K562 (cell line): ENCODE data around the gene SERPINA9. TPM values are rescaled to one million over a fixed set of nuclear protein-coding genes. Genes with fewer than 3 reads are reported as not detected.

Source experiments
- ATAC-seq: fragments of 200-7000 bp; cut with Tn5 transposase; 3 replicates; pipeline ENCODE4 v1.9.1; 2020; ENCODE audit warnings: moderate library complexity
- BruUV-seq: library from RNA; stranded (reverse); fragments of 400-500 nt; replicated peaks from 2 replicates; lab custom pipeline; 2021; lab: Mats Ljungman, UMichigan
- CTCF ChIA-PET: fragments of 300-600 bp; formaldehyde crosslinking; extraction: SDS; loops from one replicate; lab custom pipeline; 2021; ENCODE audit warnings: low intra/inter-chr PET ratio; lab: Yijun Ruan, JAX
- POLR2A ChIA-PET: fragments of 300-600, 350-650 bp; sonication (Branson Sonifier 250); formaldehyde crosslinking; extraction: SDS; loops from one replicate; lab custom pipeline; 2021; ENCODE audit warnings: antibody characterized with exemption, inconsistent platforms; lab: Yijun Ruan, JAX
- DNase-seq, 4 experiments: peaks; one replicate each; pipeline versions ENCODE4 v3.0.0 to v3.0.0-alpha.2; 2011 to 2018; ENCODE audit warnings: low spot score in 3 of 4, mixed read lengths in 3 of 4; ENCODE audit errors: extremely low read depth in 1 of 4
- FAIRE-seq: peaks from 2 replicates; lab custom pipeline; 2011; peaks lifted over from hg19 to GRCh38; lab: Jason Lieb, UNC
- H2AFZ ChIP-seq: 2 replicates; pipeline ENCODE4 v1.6.0; 2011; ENCODE audit warnings: low read depth, low read length, control low read depth, inconsistent platforms
- H3K27ac ChIP-seq: fragments of 200-600 bp; 3 replicates; pipeline ENCODE4 v1.8.0; 2011; ENCODE audit warnings: low read depth, mild to moderate bottlenecking, control low read depth, inconsistent platforms, low read length, moderate library complexity, mixed read lengths; ENCODE audit errors: extremely low read depth
- H3K27me3 ChIP-seq, 2 experiments: fragments of 300-600 bp in 1 of 2; 2 replicates in 1 of 2; 3 replicates in 1 of 2; pipeline versions ENCODE4 v1.6.0 to v1.8.0; 2011; ENCODE audit warnings: inconsistent platforms in 2 of 2, low read length in 2 of 2, mild to moderate bottlenecking in 1 of 2, mixed read lengths in 1 of 2, moderate library complexity in 1 of 2; ENCODE audit not compliant: control insufficient read depth in 2 of 2, insufficient read depth in 2 of 2
- H3K36me3 ChIP-seq: fragments of 300-600 bp; 3 replicates; pipeline ENCODE4 v1.8.0; 2011; ENCODE audit warnings: mild to moderate bottlenecking, low read length, inconsistent platforms; ENCODE audit not compliant: control insufficient read depth, insufficient read depth
- H3K4me1 ChIP-seq, 2 experiments: fragments of 200-600 bp in 1 of 2; replicated peaks in 1 of 2; 2 replicates in 1 of 2; 3 replicates in 1 of 2; pipeline versions ENCODE4 v1.5.1 to v1.8.0; 2011; ENCODE audit warnings: inconsistent platforms in 2 of 2, low read length in 2 of 2, mild to moderate bottlenecking in 1 of 2, mixed read lengths in 1 of 2, moderate library complexity in 1 of 2; ENCODE audit not compliant: control insufficient read depth in 2 of 2, insufficient read depth in 2 of 2
- H3K4me2 ChIP-seq: 2 replicates; pipeline ENCODE4 v1.6.1; 2011; ENCODE audit warnings: low read length, control low read depth, inconsistent platforms, mixed read lengths; ENCODE audit not compliant: insufficient read depth
- H3K4me3 ChIP-seq: fragments of 200-600 bp; sonication (generic), shearing (Covaris generic); 2 replicates; pipeline ENCODE4 v1.5.1; 2016; ENCODE audit warnings: control low read depth, inconsistent platforms
- H3K79me2 ChIP-seq: fragments of 200-600 bp; 3 replicates; pipeline ENCODE4 v1.8.0; 2011; ENCODE audit warnings: low read length, inconsistent platforms; ENCODE audit not compliant: control insufficient read depth, insufficient read depth
- H3K9ac ChIP-seq, 2 experiments: 2 replicates each; pipeline versions ENCODE4 v1.6.0 to v1.6.1; 2011; ENCODE audit warnings: low read depth in 2 of 2, low read length in 2 of 2, control low read depth in 1 of 2, inconsistent platforms in 1 of 2, mild to moderate bottlenecking in 1 of 2, mixed read lengths in 1 of 2; ENCODE audit not compliant: insufficient read depth in 1 of 2
- H3K9me1 ChIP-seq: one replicate; pipeline ENCODE4 v1.6.0; 2011; ENCODE audit warnings: inconsistent platforms, mild to moderate bottlenecking, low read length, moderate library complexity; ENCODE audit not compliant: control insufficient read depth, insufficient read depth
- H3K9me3 ChIP-seq: replicated peaks from 2 replicates; pipeline ENCODE4 v1.5.1; 2011; ENCODE audit warnings: low read depth, low read length, inconsistent platforms; ENCODE audit not compliant: control insufficient read depth, insufficient read depth
- H4K20me1 ChIP-seq: replicated peaks from 2 replicates; pipeline ENCODE4 v1.6.1; 2011; ENCODE audit warnings: low read length, inconsistent platforms, mixed read lengths; ENCODE audit not compliant: control insufficient read depth, insufficient read depth
- ARHGAP35 ChIP-seq: fragments of 450-650 bp; IDR thresholded peaks from 2 replicates; pipeline ENCODE4 v1.6.1; 2018; ENCODE audit not compliant: partially characterized antibody
- ZKSCAN1 ChIP-seq: fragments of 150-350 bp; IDR thresholded peaks from 2 replicates; pipeline ENCODE4 v1.6.1; 2016; ENCODE audit warnings: low read depth, low read length
- ZNF644 ChIP-seq: fragments of 200-800 bp; sonication (Bioruptor generic); IDR thresholded peaks from 2 replicates; pipeline ENCODE4 v1.6.1; 2016; ENCODE audit warnings: low read depth, missing genetic modification characterization, missing compliant biosample characterization
- whole genome bisulfite sequencing: fragments of 100-300 bp; shearing (Covaris generic); methylation state at CpG from one replicate; pipeline ENCODE4 v1.1.6; 2016; ENCODE audit warnings: low coverage, mixed read lengths; ENCODE audit not compliant: insufficient coverage; ENCODE audit errors: missing lambda C conversion rate; 5-methylcytosine and 5-hydroxymethylcytosine counted together
- in situ Hi-C: fragments of 300-500 bp; cut with MboI; formaldehyde crosslinking; loops from 4 replicates; pipeline ENCODE4 v1.15.0; 2018; ENCODE audit warnings: inconsistent platforms, mixed read lengths
- intact Hi-C: fragments of 100-400 bp; cut with micrococcal nuclease; formaldehyde crosslinking; loops from 2 replicates; pipeline ENCODE4 v1.14.2; 2022
- polyA plus RNA-seq, 8 experiments: library from polyadenylated mRNA; depleted of rRNA in 4 of 8; stranded (reverse) in 5 of 8; unstranded in 3 of 8; fragments of >200 nt; fragmentation: Nextera tagmentation in 2 of 8; fragmentation: Illumina TruSeq in 1 of 8; extraction: Ambion mirVana in 2 of 8; extraction: Trizol in 1 of 8; gene quantifications; 2 replicates each; pipeline versions ENCODE4 v1.2.1 to v1.2.3, GENCODE V29; 2011 to 2014; ENCODE audit warnings: inconsistent platforms in 1 of 8, missing spikeins in 1 of 8
- total RNA-seq, 7 experiments: library from RNA; depleted of rRNA in 6 of 7; stranded (reverse); fragments of >200 nt in 6 of 7; fragmentation: Illumina TruSeq in 2 of 7; extraction: Trizol in 2 of 7; gene quantifications; 2 replicates each; pipeline versions ENCODE4 v1.2.1 to v1.2.3, GENCODE V29; 2011 to 2021; ENCODE audit warnings: low replicate concordance in 1 of 7
- TF ChIP-seq, protein P1 (sequence below): sonication (generic); formaldehyde crosslinking; IDR thresholded peaks from 2 replicates; pipeline ENCODE4 v1.8.0; 2022; ENCODE audit warnings: mild to moderate bottlenecking, missing genetic modification reagents
- TF ChIP-seq, protein P2 (sequence below): fragments of 450-650 bp; conservative IDR thresholded peaks from 2 replicates; pipeline ENCODE4 v1.6.1; 2016; ENCODE audit warnings: missing genetic modification characterization, low read depth, mild to moderate bottlenecking, control low read depth, missing compliant biosample characterization
- TF ChIP-seq, protein P3 (sequence below): sonication (generic); formaldehyde crosslinking; IDR thresholded peaks from 2 replicates; pipeline ENCODE4 v1.8.1; 2023; ENCODE audit warnings: mild to moderate bottlenecking, missing genetic modification reagents
- TF ChIP-seq, protein P4 (sequence below): fragments of 250-450 bp; sonication (Bioruptor Pico); IDR thresholded peaks from 2 replicates; pipeline ENCODE4 v1.5.0; 2021; ENCODE audit warnings: mild to moderate bottlenecking, moderate library complexity

Gene SERPINA9
- total and polyA plus RNA-seq, 9 of the 15 experiments (the other 6 are each of a cell fraction or from before 2014, with no cell fraction given): not detected

DNA sequence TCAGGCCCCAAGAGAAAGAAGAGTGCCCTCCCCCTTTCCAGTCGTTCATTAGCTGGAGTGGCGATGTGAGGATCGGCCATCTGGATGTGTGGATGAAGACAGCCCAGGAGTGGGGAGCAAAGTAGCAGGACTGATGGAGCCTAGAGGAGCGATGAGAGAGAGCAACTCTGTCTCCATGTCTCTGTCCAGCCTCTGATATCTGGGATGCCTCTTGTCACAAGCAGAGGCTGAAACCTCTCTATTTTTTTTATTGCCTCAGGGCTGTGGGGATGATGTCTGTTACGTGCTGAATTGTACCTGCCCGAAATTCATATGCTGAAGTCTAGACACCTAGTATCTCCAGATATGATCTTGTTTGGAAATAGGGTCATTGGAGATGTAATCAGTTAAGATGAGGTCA is 26.1 kb downstream of the SERPINA9 start:
- ATAC-seq (no peak), FAIRE-seq (no peak), DNase-seq (no peak)
- 0% methylated on average over 5 of the region's 6 CpGs for WGBS
- no peaks in the 10 kb centered on the region for H3K9me3 ChIP-seq
- no TSS peak for BruUV-seq
- H3K9ac ChIP-seq: no peak overlapping the region
- H3K27ac ChIP-seq: no peak overlapping the region
- in situ Hi-C loops (no loop called here), intact Hi-C loops (no loop called here)
- no peaks in the 10 kb centered on the region for H3K27me3 ChIP-seq
- H3K4me1 ChIP-seq: no peaks in the 10 kb centered on the region
- POLR2A ChIA-PET: no interaction called here
- no peaks in the 10 kb centered on the region for H3K9me1 ChIP-seq
- no peak overlapping the region for H3K4me2 ChIP-seq
- no peaks in the 10 kb centered on the region for H3K36me3 ChIP-seq
- CTCF ChIA-PET: no interaction called here
- no peak overlapping the region for H2AFZ ChIP-seq
- no peaks in the 10 kb centered on the region for H4K20me1 ChIP-seq
- H3K79me2 ChIP-seq: no peaks in the 10 kb centered on the region
- no peak overlapping the region for H3K4me3 ChIP-seq
- TF ChIP-seq, protein P1, sequence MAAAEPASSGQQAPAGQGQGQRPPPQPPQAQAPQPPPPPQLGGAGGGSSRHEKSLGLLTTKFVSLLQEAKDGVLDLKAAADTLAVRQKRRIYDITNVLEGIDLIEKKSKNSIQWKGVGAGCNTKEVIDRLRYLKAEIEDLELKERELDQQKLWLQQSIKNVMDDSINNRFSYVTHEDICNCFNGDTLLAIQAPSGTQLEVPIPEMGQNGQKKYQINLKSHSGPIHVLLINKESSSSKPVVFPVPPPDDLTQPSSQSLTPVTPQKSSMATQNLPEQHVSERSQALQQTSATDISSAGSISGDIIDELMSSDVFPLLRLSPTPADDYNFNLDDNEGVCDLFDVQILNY (CRISPR knock-in tag): no peak
- TF ChIP-seq ZNF644 (tag) (no peak), ARHGAP35 (no peak), ZKSCAN1 (no peak)
- TF ChIP-seq, protein P2, sequence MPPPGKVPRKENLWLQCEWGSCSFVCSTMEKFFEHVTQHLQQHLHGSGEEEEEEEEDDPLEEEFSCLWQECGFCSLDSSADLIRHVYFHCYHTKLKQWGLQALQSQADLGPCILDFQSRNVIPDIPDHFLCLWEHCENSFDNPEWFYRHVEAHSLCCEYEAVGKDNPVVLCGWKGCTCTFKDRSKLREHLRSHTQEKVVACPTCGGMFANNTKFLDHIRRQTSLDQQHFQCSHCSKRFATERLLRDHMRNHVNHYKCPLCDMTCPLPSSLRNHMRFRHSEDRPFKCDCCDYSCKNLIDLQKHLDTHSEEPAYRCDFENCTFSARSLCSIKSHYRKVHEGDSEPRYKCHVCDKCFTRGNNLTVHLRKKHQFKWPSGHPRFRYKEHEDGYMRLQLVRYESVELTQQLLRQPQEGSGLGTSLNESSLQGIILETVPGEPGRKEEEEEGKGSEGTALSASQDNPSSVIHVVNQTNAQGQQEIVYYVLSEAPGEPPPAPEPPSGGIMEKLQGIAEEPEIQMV (tag): no peak
- TF ChIP-seq, protein P3, sequence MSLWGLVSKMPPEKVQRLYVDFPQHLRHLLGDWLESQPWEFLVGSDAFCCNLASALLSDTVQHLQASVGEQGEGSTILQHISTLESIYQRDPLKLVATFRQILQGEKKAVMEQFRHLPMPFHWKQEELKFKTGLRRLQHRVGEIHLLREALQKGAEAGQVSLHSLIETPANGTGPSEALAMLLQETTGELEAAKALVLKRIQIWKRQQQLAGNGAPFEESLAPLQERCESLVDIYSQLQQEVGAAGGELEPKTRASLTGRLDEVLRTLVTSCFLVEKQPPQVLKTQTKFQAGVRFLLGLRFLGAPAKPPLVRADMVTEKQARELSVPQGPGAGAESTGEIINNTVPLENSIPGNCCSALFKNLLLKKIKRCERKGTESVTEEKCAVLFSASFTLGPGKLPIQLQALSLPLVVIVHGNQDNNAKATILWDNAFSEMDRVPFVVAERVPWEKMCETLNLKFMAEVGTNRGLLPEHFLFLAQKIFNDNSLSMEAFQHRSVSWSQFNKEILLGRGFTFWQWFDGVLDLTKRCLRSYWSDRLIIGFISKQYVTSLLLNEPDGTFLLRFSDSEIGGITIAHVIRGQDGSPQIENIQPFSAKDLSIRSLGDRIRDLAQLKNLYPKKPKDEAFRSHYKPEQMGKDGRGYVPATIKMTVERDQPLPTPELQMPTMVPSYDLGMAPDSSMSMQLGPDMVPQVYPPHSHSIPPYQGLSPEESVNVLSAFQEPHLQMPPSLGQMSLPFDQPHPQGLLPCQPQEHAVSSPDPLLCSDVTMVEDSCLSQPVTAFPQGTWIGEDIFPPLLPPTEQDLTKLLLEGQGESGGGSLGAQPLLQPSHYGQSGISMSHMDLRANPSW (CRISPR knock-in tag): no peak
- TF ChIP-seq, protein P4, sequence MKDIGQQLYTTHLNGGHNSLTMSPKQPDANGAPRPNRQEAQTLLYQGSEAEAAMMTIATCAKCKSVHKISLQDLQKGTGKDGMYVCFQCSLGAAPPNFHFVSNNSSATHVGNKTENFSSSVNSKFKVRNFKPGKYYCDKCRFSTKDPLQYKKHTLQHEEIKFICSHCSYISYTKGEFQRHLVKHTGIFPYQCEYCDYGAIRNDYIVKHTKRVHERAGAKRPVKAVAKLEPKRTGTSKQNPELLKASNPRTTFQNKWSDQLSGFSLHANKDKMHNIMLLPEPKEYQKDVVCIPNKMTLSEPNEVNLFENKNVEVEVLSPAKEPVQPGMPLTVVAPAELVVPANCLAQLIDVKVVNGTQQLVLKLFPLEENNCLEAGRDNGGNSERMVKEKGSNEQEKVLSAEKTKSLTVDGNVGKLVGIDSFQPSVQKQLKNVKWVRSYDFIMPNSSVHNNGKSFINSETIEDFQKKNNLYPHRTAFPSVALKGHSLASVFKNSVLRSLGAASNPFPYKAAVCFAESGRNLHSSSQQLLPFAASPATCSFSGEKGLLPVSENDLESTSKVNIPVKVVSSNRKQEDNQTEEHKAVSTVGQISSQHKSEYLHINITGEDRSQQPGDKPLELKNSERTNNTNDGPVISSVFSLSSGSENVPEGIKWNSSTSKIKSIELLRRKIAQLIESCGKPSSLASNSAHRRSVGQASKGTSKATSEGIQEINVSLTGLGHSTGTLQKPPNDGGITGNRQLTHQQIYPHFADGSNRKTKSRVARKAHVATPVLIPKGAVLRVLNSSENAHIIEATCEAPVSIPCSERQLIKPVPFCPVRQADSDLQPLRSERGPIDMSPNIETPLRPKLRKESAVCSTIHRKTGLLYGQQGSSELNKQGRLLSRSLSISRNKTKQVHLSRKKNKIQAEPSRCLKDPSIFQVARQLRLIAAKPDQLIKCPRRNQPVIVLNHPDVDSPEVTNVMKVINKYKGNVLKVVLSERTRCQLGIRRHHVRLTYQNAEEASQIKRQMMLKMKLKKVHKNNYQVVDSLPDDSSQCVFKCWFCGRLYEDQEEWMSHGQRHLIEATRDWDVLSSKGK (CRISPR knock-in tag): no peak
